IMR-90 (cell line): ENCODE measurements around the gene MTCH2.

Experiments
- BHLHE40 ChIP-seq: fragments of 150-350 bp; IDR thresholded peaks from 2 replicates; pipeline ENCODE4 v1.6.1; 2016; ENCODE audit warnings: mild to moderate bottlenecking, low read depth, low read length
- CEBPB ChIP-seq: IDR thresholded peaks from 2 replicates; pipeline ENCODE4 v1.6.1; 2012; ENCODE audit warnings: low read depth, low read length, improper control_type of control experiment
- CHD1 ChIP-seq: IDR thresholded peaks from 2 replicates; pipeline ENCODE4 v1.6.1; 2012; ENCODE audit warnings: low read depth, low read length, improper control_type of control experiment
- FOS ChIP-seq: fragments of 150-350 bp; IDR thresholded peaks from 2 replicates; pipeline ENCODE4 v1.6.1; 2016; ENCODE audit warnings: low read depth, low read length
- MAFK ChIP-seq: IDR thresholded peaks from 2 replicates; pipeline ENCODE4 v1.6.1; 2012; ENCODE audit warnings: low read depth, low read length, improper control_type of control experiment
- MAZ ChIP-seq: IDR thresholded peaks from 2 replicates; pipeline ENCODE4 v1.6.1; 2012; ENCODE audit warnings: low read depth, mild to moderate bottlenecking, low read length, improper control_type of control experiment, moderate library complexity, borderline replicate concordance
- MXI1 ChIP-seq: IDR thresholded peaks from 2 replicates; pipeline ENCODE4 v1.6.1; 2012; ENCODE audit warnings: low read depth, mild to moderate bottlenecking, low read length, moderate library complexity, borderline replicate concordance
- NFE2L2 ChIP-seq: fragments of 150-350 bp; IDR thresholded peaks from 2 replicates; pipeline ENCODE4 v1.6.1; 2016; ENCODE audit warnings: low read depth, mild to moderate bottlenecking, low read length
- POLR2A ChIP-seq: IDR thresholded peaks from 2 replicates; pipeline ENCODE4 v1.6.1; 2012; ENCODE audit warnings: mild to moderate bottlenecking, low read depth, low read length
- RAD21 ChIP-seq: IDR thresholded peaks from 2 replicates; pipeline ENCODE4 v1.6.1; 2012; ENCODE audit warnings: low read length, improper control_type of control experiment
- RCOR1 ChIP-seq: IDR thresholded peaks from 2 replicates; pipeline ENCODE4 v1.6.1; 2012; ENCODE audit warnings: mild to moderate bottlenecking, low read length, improper control_type of control experiment; ENCODE audit not compliant: insufficient replicate concordance
- RFX5 ChIP-seq: IDR thresholded peaks from 2 replicates; pipeline ENCODE4 v1.8.0; 2012; ENCODE audit warnings: low read depth, mild to moderate bottlenecking, low read length, moderate library complexity
- SMC3 ChIP-seq: fragments of 150-350 bp; IDR thresholded peaks from 2 replicates; pipeline ENCODE4 v1.6.1; 2016; ENCODE audit warnings: low read depth, mild to moderate bottlenecking, antibody characterized with exemption, low read length, moderate library complexity
- TF ChIP-seq, protein P1 (sequence below): conservative IDR thresholded peaks from 2 replicates; pipeline ENCODE4 v1.5.1; 2012; ENCODE audit warnings: mild to moderate bottlenecking, low read depth, low read length, improper control_type of control experiment

GRCh38 chr11:47688991-47689390 is 46.6 kb upstream of the MTCH2 start:
- TF ChIP-seq, protein P1, sequence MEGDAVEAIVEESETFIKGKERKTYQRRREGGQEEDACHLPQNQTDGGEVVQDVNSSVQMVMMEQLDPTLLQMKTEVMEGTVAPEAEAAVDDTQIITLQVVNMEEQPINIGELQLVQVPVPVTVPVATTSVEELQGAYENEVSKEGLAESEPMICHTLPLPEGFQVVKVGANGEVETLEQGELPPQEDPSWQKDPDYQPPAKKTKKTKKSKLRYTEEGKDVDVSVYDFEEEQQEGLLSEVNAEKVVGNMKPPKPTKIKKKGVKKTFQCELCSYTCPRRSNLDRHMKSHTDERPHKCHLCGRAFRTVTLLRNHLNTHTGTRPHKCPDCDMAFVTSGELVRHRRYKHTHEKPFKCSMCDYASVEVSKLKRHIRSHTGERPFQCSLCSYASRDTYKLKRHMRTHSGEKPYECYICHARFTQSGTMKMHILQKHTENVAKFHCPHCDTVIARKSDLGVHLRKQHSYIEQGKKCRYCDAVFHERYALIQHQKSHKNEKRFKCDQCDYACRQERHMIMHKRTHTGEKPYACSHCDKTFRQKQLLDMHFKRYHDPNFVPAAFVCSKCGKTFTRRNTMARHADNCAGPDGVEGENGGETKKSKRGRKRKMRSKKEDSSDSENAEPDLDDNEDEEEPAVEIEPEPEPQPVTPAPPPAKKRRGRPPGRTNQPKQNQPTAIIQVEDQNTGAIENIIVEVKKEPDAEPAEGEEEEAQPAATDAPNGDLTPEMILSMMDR = no peak
- no peak for TF ChIP-seq POLR2A
- no peak for TF ChIP-seq MAZ
- no peak for TF ChIP-seq MAFK
- no peak for TF ChIP-seq MXI1
- no peak for TF ChIP-seq RAD21
- TF ChIP-seq RCOR1 = no peak
- TF ChIP-seq FOS = no peak
- TF ChIP-seq CEBPB = no peak
- TF ChIP-seq BHLHE40 = no peak
- TF ChIP-seq RFX5 = no peak
- no peak for TF ChIP-seq NFE2L2
- no peak for TF ChIP-seq CHD1
- TF ChIP-seq SMC3 = no peak
